Measurements from ENCODE around the gene FLVCR2. TPM values are rescaled to one million over a fixed set of nuclear protein-coding genes. Genes with fewer than 3 reads are reported as not detected.
A peak's percentile ranks its signal among the peaks of the same experiment; 100 is the strongest.

The FLVCR2 gene
- total and polyA plus RNA-seq, 2 of the 13 experiments (the other 11 are each of a cell fraction or from before 2014, with no cell fraction given), result 9.9 to 10.5 TPM

- TF ChIP-seq TFDP2 (CRISPR knock-in tag; IDR thresholded peaks at IDR 0.05), result no peak
- no peak for TF ChIP-seq RORA (CRISPR knock-in tag; IDR thresholded peaks at IDR 0.05)
- 0 out of 2 replicates have a peak, but pooled peaks have one; percentile 16 for TF ChIP-seq PATZ1 (CRISPR knock-in tag; IDR thresholded peaks at IDR 0.05)
- no peak for TF ChIP-seq HNRNPUL1 (IDR thresholded peaks at IDR 0.05; ENCODE audit: low read depth, low read length)
- no peak for TF ChIP-seq BRD4 (CRISPR knock-in tag; IDR thresholded peaks at IDR 0.05)
- no peak for TF ChIP-seq SP2 (CRISPR knock-in tag; IDR thresholded peaks at IDR 0.05)
- TF ChIP-seq ZNF33B (CRISPR knock-in tag; IDR thresholded peaks at IDR 0.05), result 0 out of 2 replicates have a peak, but pooled peaks have one; percentile 1
- TF ChIP-seq MAX (IDR thresholded peaks at IDR 0.05), result peak; percentile 2; the same call in 1 of the 2 replicates
- no peak for TF ChIP-seq HES4 (CRISPR knock-in tag; IDR thresholded peaks at IDR 0.05; ENCODE audit: borderline replicate concordance)
- no peak for TF ChIP-seq HIC2 (CRISPR knock-in tag; IDR thresholded peaks at IDR 0.05; ENCODE audit: low read depth)
- 0 out of 2 replicates have a peak, but pooled peaks have one; percentile 33 for TF ChIP-seq TOPORS (CRISPR knock-in tag; IDR thresholded peaks at IDR 0.05)
- TF ChIP-seq STAG1 (CRISPR knock-in tag; IDR thresholded peaks at IDR 0.05), result no peak
- no peak for TF ChIP-seq CAMTA2 (CRISPR knock-in tag; IDR thresholded peaks at IDR 0.05; ENCODE audit: borderline replicate concordance)
- TF ChIP-seq TARDBP (CRISPR knock-in tag; IDR thresholded peaks at IDR 0.05), result no peak
- no peak for TF ChIP-seq RBM39 (IDR thresholded peaks at IDR 0.05; ENCODE audit: low read depth, low read length, poor library complexity, severe bottlenecking)
- TF ChIP-seq DNMT3B (CRISPR knock-in tag; conservative IDR thresholded peaks at IDR 0.05), result no peak
- TF ChIP-seq NPAS2 (CRISPR knock-in tag; IDR thresholded peaks at IDR 0.05; ENCODE audit: borderline replicate concordance), result no peak
- no peak for TF ChIP-seq ZNF207 (IDR thresholded peaks at IDR 0.05; ENCODE audit: borderline replicate concordance)
- no peak for TF ChIP-seq EED (CRISPR knock-in tag; IDR thresholded peaks at IDR 0.05)
- no peak for TF ChIP-seq KAT8 (CRISPR knock-in tag; IDR thresholded peaks at IDR 0.05)
- TF ChIP-seq ZNF577 (CRISPR knock-in tag; IDR thresholded peaks at IDR 0.05; ENCODE audit: borderline replicate concordance, low read depth), result no peak
- no peak for TF ChIP-seq ZMYM4 (CRISPR knock-in tag; IDR thresholded peaks at IDR 0.05)
Observed at GRCh38 chr14:75579338-75579864, 981 bp downstream of the FLVCR2 start (continued).

Data from HepG2 (cell line).